Neural progenitor cell (in vitro differentiated cells): ENCODE data around the gene RAB3GAP2.

Source experiments
- EZH2 ChIP-seq: fragments of 200-600 bp; sonication (generic); IDR thresholded peaks from 2 replicates; pipeline ENCODE4 v1.6.1; 2017; ENCODE audit warnings: antibody characterized with exemption, mild to moderate bottlenecking, moderate library complexity
- EZH2phosphoT487 ChIP-seq: fragments of 200-600 bp; sonication (generic); IDR thresholded peaks from 2 replicates; pipeline ENCODE4 v1.6.1; 2017; ENCODE audit warnings: antibody characterized with exemption
- TF ChIP-seq, protein P1 (sequence below): fragments of 200-600 bp; sonication (generic); IDR thresholded peaks from 2 replicates; pipeline ENCODE4 v1.5.1; 2017; ENCODE audit warnings: antibody characterized with exemption, mild to moderate bottlenecking

DNA sequence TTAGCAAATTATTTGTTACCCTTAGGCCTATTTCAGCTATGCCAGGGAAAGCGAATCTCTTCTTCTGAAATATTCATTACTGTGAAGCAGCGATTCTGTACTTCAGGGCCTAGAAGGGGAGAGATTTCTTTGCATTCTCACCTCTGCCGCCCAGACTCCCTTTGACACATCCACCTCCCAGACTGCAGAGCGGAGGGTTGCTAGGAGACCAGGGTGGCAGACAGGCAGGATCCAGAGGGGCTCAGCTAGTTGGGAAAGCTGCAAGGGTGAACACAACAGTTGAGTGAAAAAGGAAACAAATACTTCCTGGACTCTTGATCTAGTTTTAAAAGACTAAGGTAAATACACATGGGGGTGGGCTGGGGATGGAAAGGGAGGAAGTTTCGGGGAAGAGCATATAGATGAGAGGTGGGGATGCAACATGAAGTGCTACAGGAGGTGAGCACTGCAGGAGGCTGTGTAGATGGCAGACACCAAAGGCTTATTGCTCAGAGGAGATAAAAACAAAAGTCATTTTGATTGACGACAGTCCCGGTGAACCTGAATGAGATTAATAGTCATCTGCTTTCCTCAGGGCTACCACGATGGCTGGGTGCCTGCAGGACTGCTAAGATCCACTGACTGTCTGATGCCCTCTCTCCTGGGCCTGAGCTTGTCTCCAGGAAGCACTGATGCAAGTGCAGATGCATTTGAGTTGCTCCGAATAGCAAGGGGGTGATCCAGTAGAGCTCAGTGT lies 26.4 kb upstream of the RAB3GAP2 start:
- TF ChIP-seq, protein P1, sequence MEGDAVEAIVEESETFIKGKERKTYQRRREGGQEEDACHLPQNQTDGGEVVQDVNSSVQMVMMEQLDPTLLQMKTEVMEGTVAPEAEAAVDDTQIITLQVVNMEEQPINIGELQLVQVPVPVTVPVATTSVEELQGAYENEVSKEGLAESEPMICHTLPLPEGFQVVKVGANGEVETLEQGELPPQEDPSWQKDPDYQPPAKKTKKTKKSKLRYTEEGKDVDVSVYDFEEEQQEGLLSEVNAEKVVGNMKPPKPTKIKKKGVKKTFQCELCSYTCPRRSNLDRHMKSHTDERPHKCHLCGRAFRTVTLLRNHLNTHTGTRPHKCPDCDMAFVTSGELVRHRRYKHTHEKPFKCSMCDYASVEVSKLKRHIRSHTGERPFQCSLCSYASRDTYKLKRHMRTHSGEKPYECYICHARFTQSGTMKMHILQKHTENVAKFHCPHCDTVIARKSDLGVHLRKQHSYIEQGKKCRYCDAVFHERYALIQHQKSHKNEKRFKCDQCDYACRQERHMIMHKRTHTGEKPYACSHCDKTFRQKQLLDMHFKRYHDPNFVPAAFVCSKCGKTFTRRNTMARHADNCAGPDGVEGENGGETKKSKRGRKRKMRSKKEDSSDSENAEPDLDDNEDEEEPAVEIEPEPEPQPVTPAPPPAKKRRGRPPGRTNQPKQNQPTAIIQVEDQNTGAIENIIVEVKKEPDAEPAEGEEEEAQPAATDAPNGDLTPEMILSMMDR = no peak
- no peak for TF ChIP-seq EZH2
- no peak for TF ChIP-seq EZH2phosphoT487
